ENCODE results near the gene STATH.

STATH gene

GRCh38 chr4:69984030-69984443 lies 11.7 kb upstream of the STATH start:
- Histone ChIP-seq H3K4me1 (ENCODE audit: insufficient read depth, low read length) (no peaks in the 10 kb centered on the region), H4K20me1 (ENCODE audit: insufficient read depth, low read length) (no peaks in the 10 kb centered on the region), H3K36me3 (ENCODE audit: insufficient read depth, low read length) (no peaks in the 10 kb centered on the region), H3K4me2 (ENCODE audit: insufficient read depth, low read length) (no peak overlapping the region), H3K27me3 (ENCODE audit: insufficient read depth, low read length, poor library complexity) (no peaks in the 10 kb centered on the region), H3K9me3 (ENCODE audit: insufficient read depth, low read length, severe bottlenecking) (no peaks in the 10 kb centered on the region), H3K4me3 (ENCODE audit: low read depth in 1 of 2, low read length in 2 of 2) (no peak overlapping the region), H3K27ac (ENCODE audit: low read length) (no peak overlapping the region), H2AFZ (ENCODE audit: low read depth, low read length) (0 out of 2 replicates have a peak overlapping the region, but pooled peaks have one; percentile 7), H3K9ac (ENCODE audit: low read depth, low read length) (no peak overlapping the region), H3K79me2 (ENCODE audit: insufficient read depth, low read length) (no peaks in the 10 kb centered on the region)
- DNase-seq: no peak
- peak; percentile 52 for ATAC-seq (ENCODE audit: insufficient read depth, low read depth)
- TF ChIP-seq CTCF (IDR thresholded peaks at IDR 0.05; ENCODE audit: borderline replicate concordance, extremely low read depth, low read length, poor library complexity, severe bottlenecking) (no peak), EZH2 (IDR thresholded peaks at IDR 0.05; ENCODE audit: borderline replicate concordance, low read depth, low read length, severe bottlenecking) (no peak)

DNA sequence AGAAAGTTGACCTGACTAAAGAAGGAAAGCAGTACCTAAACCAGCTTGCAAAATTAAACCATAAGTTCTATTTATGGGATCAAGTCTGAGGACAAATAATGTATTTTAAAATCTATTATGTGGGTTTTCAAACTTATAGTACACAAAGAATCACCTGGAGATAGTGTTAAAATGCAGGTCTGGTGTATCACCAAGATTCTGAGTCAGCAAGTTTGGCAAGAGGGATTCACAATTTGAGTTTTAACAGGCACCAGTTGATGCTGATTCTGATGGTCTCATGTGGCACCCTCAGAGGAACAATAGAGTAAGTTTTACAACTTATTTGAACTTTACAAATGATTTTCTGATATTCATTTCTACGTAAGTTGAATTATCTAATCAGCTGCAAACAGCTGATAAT lies 9.1 kb upstream of the STATH start:
- Histone ChIP-seq H4K20me1 (ENCODE audit: insufficient read depth, low read length) (no peaks in the 10 kb centered on the region), H3K9ac (ENCODE audit: low read depth, low read length) (no peak overlapping the region), H3K27me3 (ENCODE audit: insufficient read depth, low read length, poor library complexity) (no peaks in the 10 kb centered on the region), H3K4me3 (ENCODE audit: low read depth in 1 of 2, low read length in 2 of 2) (no peak overlapping the region), H3K9me3 (ENCODE audit: insufficient read depth, low read length, severe bottlenecking) (no peaks in the 10 kb centered on the region), H2AFZ (ENCODE audit: low read depth, low read length) (no peak overlapping the region), H3K36me3 (ENCODE audit: insufficient read depth, low read length) (no peaks in the 10 kb centered on the region), H3K79me2 (ENCODE audit: insufficient read depth, low read length) (no peaks in the 10 kb centered on the region), H3K27ac (ENCODE audit: low read length) (no peak overlapping the region), H3K4me2 (ENCODE audit: insufficient read depth, low read length) (no peak overlapping the region), H3K4me1 (ENCODE audit: insufficient read depth, low read length) (no peaks in the 10 kb centered on the region)
- DNase-seq (no peak), ATAC-seq (ENCODE audit: insufficient read depth, low read depth) (no peak)
- TF ChIP-seq CTCF (IDR thresholded peaks at IDR 0.05; ENCODE audit: borderline replicate concordance, extremely low read depth, low read length, poor library complexity, severe bottlenecking): no peak
- no peak for TF ChIP-seq EZH2 (IDR thresholded peaks at IDR 0.05; ENCODE audit: borderline replicate concordance, low read depth, low read length, severe bottlenecking)

DNA sequence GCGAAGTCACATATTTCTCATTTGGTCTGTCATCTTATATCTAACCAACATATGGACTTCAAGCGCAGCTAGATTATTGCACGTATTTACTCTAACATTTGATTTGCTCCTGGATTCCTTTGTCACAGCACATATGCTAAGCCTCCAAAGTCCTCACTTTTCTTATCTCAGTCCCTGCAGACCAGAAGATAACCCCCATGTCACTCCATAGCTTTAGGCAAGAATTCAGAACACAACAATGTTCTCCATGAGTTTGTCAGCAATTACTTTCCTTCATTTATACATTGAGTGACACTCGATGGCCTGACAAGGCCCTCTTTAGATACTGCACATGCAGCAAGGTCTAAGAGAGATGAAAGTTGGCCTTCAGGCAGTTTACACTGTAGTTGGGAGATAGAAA lies 4.8 kb upstream of the STATH start:
- TF ChIP-seq CTCF (IDR thresholded peaks at IDR 0.05; ENCODE audit: borderline replicate concordance, extremely low read depth, low read length, poor library complexity, severe bottlenecking) (no peak), EZH2 (IDR thresholded peaks at IDR 0.05; ENCODE audit: borderline replicate concordance, low read depth, low read length, severe bottlenecking) (no peak)
- no peak overlapping the region for H3K9ac ChIP-seq (ENCODE audit: low read depth, low read length)
- H3K27ac ChIP-seq (ENCODE audit: low read length): no peak overlapping the region
- no peaks in the 10 kb centered on the region for H3K27me3 ChIP-seq (ENCODE audit: insufficient read depth, low read length, poor library complexity)
- H2AFZ ChIP-seq (ENCODE audit: low read depth, low read length): no peak overlapping the region
- no peaks in the 10 kb centered on the region for H4K20me1 ChIP-seq (ENCODE audit: insufficient read depth, low read length)
- DNase-seq: no peak
- no peak overlapping the region for H3K4me2 ChIP-seq (ENCODE audit: insufficient read depth, low read length)
- H3K4me1 ChIP-seq (ENCODE audit: insufficient read depth, low read length): no peaks in the 10 kb centered on the region
- no peak for ATAC-seq (ENCODE audit: insufficient read depth, low read depth)
- no peaks in the 10 kb centered on the region for H3K79me2 ChIP-seq (ENCODE audit: insufficient read depth, low read length)
- H3K36me3 ChIP-seq (ENCODE audit: insufficient read depth, low read length): no peaks in the 10 kb centered on the region
- no peak overlapping the region for H3K4me3 ChIP-seq (ENCODE audit: low read depth in 1 of 2, low read length in 2 of 2)
- H3K9me3 ChIP-seq (ENCODE audit: insufficient read depth, low read length, severe bottlenecking): no peaks in the 10 kb centered on the region

DNA sequence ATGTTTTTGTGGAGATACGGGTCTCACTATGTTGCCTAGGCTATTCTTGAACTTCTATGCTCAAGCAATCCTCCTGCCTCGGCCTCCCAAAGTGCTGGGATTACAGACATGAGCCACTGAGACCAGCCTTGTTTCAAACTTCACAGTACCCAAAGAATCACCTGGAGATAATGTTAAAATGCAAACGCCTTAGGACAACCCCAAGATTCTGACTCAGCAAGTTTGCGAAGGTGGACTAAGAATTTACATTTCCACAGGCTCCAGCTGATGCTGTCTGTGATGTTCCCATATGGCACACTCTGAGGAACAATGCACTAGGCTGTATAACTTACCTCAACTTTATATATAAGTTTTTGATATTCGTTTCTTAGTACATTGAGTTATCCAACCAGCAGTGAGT lies 984 bp upstream of the STATH start:
- Histone ChIP-seq H3K4me2 (ENCODE audit: insufficient read depth, low read length) (no peak overlapping the region), H3K27ac (ENCODE audit: low read length) (no peak overlapping the region), H3K27me3 (ENCODE audit: insufficient read depth, low read length, poor library complexity) (no peaks in the 10 kb centered on the region), H3K79me2 (ENCODE audit: insufficient read depth, low read length) (no peaks in the 10 kb centered on the region), H3K4me3 (ENCODE audit: low read depth in 1 of 2, low read length in 2 of 2) (no peak overlapping the region), H3K9ac (ENCODE audit: low read depth, low read length) (no peak overlapping the region), H3K4me1 (ENCODE audit: insufficient read depth, low read length) (no peaks in the 10 kb centered on the region), H2AFZ (ENCODE audit: low read depth, low read length) (no peak overlapping the region), H4K20me1 (ENCODE audit: insufficient read depth, low read length) (no peaks in the 10 kb centered on the region), H3K36me3 (ENCODE audit: insufficient read depth, low read length) (no peaks in the 10 kb centered on the region), H3K9me3 (ENCODE audit: insufficient read depth, low read length, severe bottlenecking) (no peaks in the 10 kb centered on the region)
- TF ChIP-seq EZH2 (IDR thresholded peaks at IDR 0.05; ENCODE audit: borderline replicate concordance, low read depth, low read length, severe bottlenecking) (no peak), CTCF (IDR thresholded peaks at IDR 0.05; ENCODE audit: borderline replicate concordance, extremely low read depth, low read length, poor library complexity, severe bottlenecking) (no peak)
- DNase-seq (no peak), ATAC-seq (ENCODE audit: insufficient read depth, low read depth) (no peak)
